ENCODE data around the gene TIMP2.
A peak's percentile ranks its signal among the peaks of the same experiment; 100 is the strongest.
"Not testable (repeated sequence)": the region's sequence is repeated elsewhere in the genome, so short reads cannot be mapped to it uniquely, and the experiment has no call there.

The TIMP2 gene

GRCh38 chr17:78905541-78905940 is 19.6 kb downstream of the TIMP2 start:
- DNase-seq (ENCODE audit: low spot score) = no peak

GRCh38 chr17:78905116-78905515 is 20.1 kb downstream of the TIMP2 start:
- DNase-seq (ENCODE audit: low spot score) = no peak

- no peak for DNase-seq (ENCODE audit: low spot score)
Observed at GRCh38 chr17:78904371-78904770, 20.8 kb downstream of the TIMP2 start.

GRCh38 chr17:78903101-78903779 is 21.9 kb downstream of the TIMP2 start, which contains the start of gene CEP295NL:
TSS of gene CEP295NL (minus strand) at chr17:78903201. CDS start at chr17:78901828, 1,373 bp downstream.
- peak; percentile 14 for DNase-seq (ENCODE audit: low spot score)

GRCh38 chr17:78902231-78902630 is 23.0 kb downstream of the TIMP2 start:
- not testable (repeated sequence) for DNase-seq (ENCODE audit: low spot score)

- no peak for DNase-seq (ENCODE audit: low spot score)
Observed at GRCh38 chr17:78901806-78902205, 23.4 kb downstream of the TIMP2 start.

- no peak for DNase-seq (ENCODE audit: low spot score)
Observed at GRCh38 chr17:78900816-78901215, 24.4 kb downstream of the TIMP2 start.

- no peak for DNase-seq (ENCODE audit: low spot score)
Observed at GRCh38 chr17:78899361-78900260, 25.6 kb downstream of the TIMP2 start.

GRCh38 chr17:78898947-78899346 is 26.2 kb downstream of the TIMP2 start:
- DNase-seq (ENCODE audit: low spot score) = no peak

- no peak for DNase-seq (ENCODE audit: low spot score)
Observed at GRCh38 chr17:78898075-78898836, 26.9 kb downstream of the TIMP2 start.

GRCh38 chr17:78897664-78898047 is 27.5 kb downstream of the TIMP2 start:
- no peak for DNase-seq (ENCODE audit: low spot score)

- DNase-seq (ENCODE audit: low spot score) = no peak
Observed at GRCh38 chr17:78896834-78897663, 28.1 kb downstream of the TIMP2 start.

- DNase-seq (ENCODE audit: low spot score) = no peak
Observed at GRCh38 chr17:78896091-78896833, 28.9 kb downstream of the TIMP2 start.

GRCh38 chr17:78895322-78895721 is 29.9 kb downstream of the TIMP2 start:
- DNase-seq (ENCODE audit: low spot score) = no peak

- DNase-seq (ENCODE audit: low spot score) = no peak
Observed at GRCh38 chr17:78893684-78894083, 31.5 kb downstream of the TIMP2 start.

GRCh38 chr17:78892936-78893379 is 32.2 kb downstream of the TIMP2 start:
- no peak for DNase-seq (ENCODE audit: low spot score)

GRCh38 chr17:78892520-78892919 is 32.7 kb downstream of the TIMP2 start:
- DNase-seq (ENCODE audit: low spot score) = no peak

- DNase-seq (ENCODE audit: low spot score) = no peak
Observed at GRCh38 chr17:78892062-78892456, 33.1 kb downstream of the TIMP2 start.

GRCh38 chr17:78891406-78892061 is 33.7 kb downstream of the TIMP2 start:
- no peak for DNase-seq (ENCODE audit: low spot score)

- DNase-seq (ENCODE audit: low spot score) = peak; percentile 70
Observed at GRCh38 chr17:78890498-78890897, 34.7 kb downstream of the TIMP2 start.

Data from activated CD4-positive, alpha-beta T cell treated with anti-CD3 and anti-CD28 coated beads, Interleukin-2, Interleukin-4, amounts not matched to agents 100 ng/mL and 50 ng/mL, durations not matched to agents 16 hours and 8 hours (primary cell).